Measurements from ENCODE around the gene BLVRB. TPM values are rescaled to one million over a fixed set of nuclear protein-coding genes. Genes with fewer than 3 reads are reported as not detected.

Gene BLVRB
- total RNA-seq, 3 donors from 2014 or later: 70.9 to 87.6 (median 76.8) TPM

- Histone ChIP-seq H3K4me3 (no peak overlapping the region), H3K4me1 (ENCODE audit: low read depth) (no peaks in the 10 kb centered on the region), H3K9me3 (no peaks in the 10 kb centered on the region), H3K36me3 (ENCODE audit: low read depth) (no peaks in the 10 kb centered on the region)
- no peak for ATAC-seq
- DNase-seq: no peak
- TF ChIP-seq CTCF (IDR thresholded peaks at IDR 0.05): no peak
- intact Hi-C loops (cut with DNase I, micrococcal nuclease): no loop called here
Observed at GRCh38 chr19:40452016-40452415, 13.5 kb downstream of the BLVRB start.

DNA sequence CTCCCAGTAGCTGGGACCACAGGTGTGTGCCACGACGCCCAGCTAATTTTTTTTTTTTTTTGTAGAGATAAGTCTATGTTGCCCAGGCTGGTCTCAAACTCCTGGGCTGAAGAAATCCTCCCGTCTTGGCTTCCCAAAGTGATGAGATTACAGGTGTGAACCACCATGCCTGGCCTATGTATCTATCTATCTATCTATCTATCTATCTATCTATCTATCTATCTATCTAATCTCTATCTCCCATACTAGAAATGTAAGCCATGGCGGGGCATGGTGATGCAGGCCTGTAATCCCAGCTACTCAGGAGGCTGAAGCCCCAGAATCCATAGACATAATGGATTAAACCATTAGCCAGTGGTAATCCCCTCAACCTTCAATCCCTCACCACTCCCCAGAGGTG is 14.9 kb downstream of the BLVRB start:
- TF ChIP-seq CTCF (IDR thresholded peaks at IDR 0.05): no peak
- Histone ChIP-seq H3K4me1 (ENCODE audit: low read depth) (no peaks in the 10 kb centered on the region), H3K36me3 (ENCODE audit: low read depth) (no peaks in the 10 kb centered on the region), H3K4me3 (no peak overlapping the region), H3K9me3 (no peaks in the 10 kb centered on the region)
- ATAC-seq (no peak), DNase-seq (no peak)
- intact Hi-C loops (cut with DNase I, micrococcal nuclease): no loop called here

- Histone ChIP-seq H3K4me3 (no peak overlapping the region), H3K9me3 (no peaks in the 10 kb centered on the region), H3K36me3 (ENCODE audit: low read depth) (no peaks in the 10 kb centered on the region), H3K4me1 (ENCODE audit: low read depth) (peaks cover 5% of the 10 kb centered on the region)
- no peak for ATAC-seq
- no peak for TF ChIP-seq CTCF (IDR thresholded peaks at IDR 0.05)
- intact Hi-C loops (cut with DNase I, micrococcal nuclease): no loop called here
- no peak for DNase-seq
Observed at GRCh38 chr19:40449506-40449905, 16.0 kb downstream of the BLVRB start.

- H3K4me3 ChIP-seq: no peak overlapping the region
- ATAC-seq (no peak), DNase-seq (no peak)
- H3K4me1 ChIP-seq (ENCODE audit: low read depth): peaks cover 12% of the 10 kb centered on the region
- H3K9me3 ChIP-seq: no peaks in the 10 kb centered on the region
- peaks cover 5% of the 10 kb centered on the region for H3K36me3 ChIP-seq (ENCODE audit: low read depth)
- intact Hi-C loops (cut with DNase I, micrococcal nuclease): no loop called here
- no peak for TF ChIP-seq CTCF (IDR thresholded peaks at IDR 0.05)
Observed at GRCh38 chr19:40446263-40446784, 19.2 kb downstream of the BLVRB start.

GRCh38 chr19:40445780-40446262 is 19.7 kb downstream of the BLVRB start:
- H3K4me3 ChIP-seq: no peak overlapping the region
- peak in 2 of 3 donors; percentile 58 to 80 for DNase-seq
- no peak for TF ChIP-seq CTCF (IDR thresholded peaks at IDR 0.05)
- peaks cover 5% of the 10 kb centered on the region for H3K36me3 ChIP-seq (ENCODE audit: low read depth)
- intact Hi-C loops (cut with DNase I, micrococcal nuclease): no loop called here
- no peaks in the 10 kb centered on the region for H3K9me3 ChIP-seq
- ATAC-seq: no peak
- peaks cover 12% of the 10 kb centered on the region for H3K4me1 ChIP-seq (ENCODE audit: low read depth)

All from mucosa of descending colon (tissue), 3 donors.